ENCODE results near the gene DICER1. TPM values are rescaled to one million over a fixed set of nuclear protein-coding genes. Genes with fewer than 3 reads are reported as not detected.

Gene DICER1
- total and polyA plus RNA-seq, 2 experiments from 2014 or later = 21.4 to 59.2 TPM

DNA sequence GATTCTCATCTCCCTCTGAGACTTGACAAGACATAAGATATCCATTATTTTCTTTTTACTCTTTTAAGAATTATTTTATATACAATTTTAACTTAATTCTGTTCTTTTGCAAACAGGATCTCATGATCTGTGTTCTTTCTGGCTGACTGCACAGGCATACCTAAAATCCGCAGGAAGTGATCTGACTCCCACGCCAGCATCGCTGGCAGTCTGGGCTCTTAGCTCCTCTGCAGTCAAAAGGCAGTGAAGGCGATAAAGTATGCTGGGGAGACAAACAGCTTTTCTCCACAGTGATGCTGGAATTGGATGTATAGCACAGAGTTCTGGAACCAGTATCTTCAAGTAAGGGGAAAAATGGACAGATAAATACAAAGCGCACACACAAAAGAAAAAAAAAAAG is 52.4 kb downstream of the DICER1 start (continued):
- TF ChIP-seq, protein P1, sequence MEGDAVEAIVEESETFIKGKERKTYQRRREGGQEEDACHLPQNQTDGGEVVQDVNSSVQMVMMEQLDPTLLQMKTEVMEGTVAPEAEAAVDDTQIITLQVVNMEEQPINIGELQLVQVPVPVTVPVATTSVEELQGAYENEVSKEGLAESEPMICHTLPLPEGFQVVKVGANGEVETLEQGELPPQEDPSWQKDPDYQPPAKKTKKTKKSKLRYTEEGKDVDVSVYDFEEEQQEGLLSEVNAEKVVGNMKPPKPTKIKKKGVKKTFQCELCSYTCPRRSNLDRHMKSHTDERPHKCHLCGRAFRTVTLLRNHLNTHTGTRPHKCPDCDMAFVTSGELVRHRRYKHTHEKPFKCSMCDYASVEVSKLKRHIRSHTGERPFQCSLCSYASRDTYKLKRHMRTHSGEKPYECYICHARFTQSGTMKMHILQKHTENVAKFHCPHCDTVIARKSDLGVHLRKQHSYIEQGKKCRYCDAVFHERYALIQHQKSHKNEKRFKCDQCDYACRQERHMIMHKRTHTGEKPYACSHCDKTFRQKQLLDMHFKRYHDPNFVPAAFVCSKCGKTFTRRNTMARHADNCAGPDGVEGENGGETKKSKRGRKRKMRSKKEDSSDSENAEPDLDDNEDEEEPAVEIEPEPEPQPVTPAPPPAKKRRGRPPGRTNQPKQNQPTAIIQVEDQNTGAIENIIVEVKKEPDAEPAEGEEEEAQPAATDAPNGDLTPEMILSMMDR (conservative IDR thresholded peaks at IDR 0.05; ENCODE audit: low read depth in 2 of 2) = no peak

DNA sequence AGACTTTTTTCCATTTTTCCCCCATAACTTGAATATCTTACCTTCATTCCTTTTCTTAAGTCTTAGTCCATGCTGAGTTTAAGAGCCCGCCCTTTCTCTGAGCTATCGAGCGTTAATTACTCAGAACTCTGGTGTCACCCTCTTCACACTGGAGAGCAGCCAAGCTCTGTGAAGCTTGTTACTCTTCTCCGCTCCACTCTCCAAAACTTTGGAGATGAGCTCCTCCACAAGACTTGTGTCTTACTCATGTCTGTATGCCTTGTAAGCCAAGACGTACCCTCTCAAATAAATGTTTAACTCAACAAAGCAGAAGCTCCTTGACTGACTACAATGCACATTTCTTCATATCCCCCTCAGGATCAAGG is 54.7 kb downstream of the DICER1 start:
- Histone ChIP-seq H3K36me3 (ENCODE audit: insufficient read depth) (peaks cover 40% of the 10 kb centered on the region), H3K79me2 (replicated peaks; ENCODE audit: insufficient read depth) (0 out of 2 replicates have a peak, but pooled peaks cover 9% of the 10 kb centered on the region), H4K20me1 (replicated peaks; ENCODE audit: insufficient read depth) (no peaks in the 10 kb centered on the region; the same call in 1 of the 2 replicates), H3K9me2 (ENCODE audit: insufficient read depth) (no peaks in the 10 kb centered on the region), H3K27me3 (ENCODE audit: insufficient read depth) (no peaks in the 10 kb centered on the region), H3K27ac (ENCODE audit: low read depth) (no peak overlapping the region), H3K4me2 (no peak overlapping the region), H3F3A (replicated peaks; ENCODE audit: low read depth) (no peaks in the 10 kb centered on the region), H3K4me3 (no peak overlapping the region), H3K4me1 (ENCODE audit: insufficient read depth) (no peaks in the 10 kb centered on the region), H2AFZ (no peak overlapping the region)
- Mint-ChIP-seq H3K9me3 (no peaks in the 10 kb centered on the region; the same call in 2 of the 3 replicates), H3K4me1 (peaks cover 4% of the 10 kb centered on the region; the same call in 1 of the 3 replicates), H3K27me3 (ENCODE audit: insufficient read depth, low read depth, poor library complexity) (no peaks in the 10 kb centered on the region), H3K27ac (no peak overlapping the region), H3K36me3 (ENCODE audit: low read depth) (peaks cover 43% of the 10 kb centered on the region), H3K4me3 (no peak overlapping the region)
- no peak for ATAC-seq
- TF ChIP-seq EZH2 (IDR thresholded peaks at IDR 0.05; ENCODE audit: low read depth, unreplicated experiment) (no peak), NANOG (IDR thresholded peaks at IDR 0.05; ENCODE audit: borderline replicate concordance) (no peak), ZNF331 (CRISPR knock-in tag; IDR thresholded peaks at IDR 0.05; ENCODE audit: low read depth) (no peak), STAT1 (IDR thresholded peaks at IDR 0.05; ENCODE audit: unreplicated experiment) (no peak), ZNF114 (CRISPR knock-in tag; IDR thresholded peaks at IDR 0.05) (no peak), CREB1 (CRISPR knock-in tag; IDR thresholded peaks at IDR 0.05; ENCODE audit: low read depth) (no peak), JUNB (IDR thresholded peaks at IDR 0.05; ENCODE audit: unreplicated experiment) (no peak), EZH2phosphoT487 (IDR thresholded peaks at IDR 0.05; ENCODE audit: unreplicated experiment) (no peak)
- TF ChIP-seq, protein P2, sequence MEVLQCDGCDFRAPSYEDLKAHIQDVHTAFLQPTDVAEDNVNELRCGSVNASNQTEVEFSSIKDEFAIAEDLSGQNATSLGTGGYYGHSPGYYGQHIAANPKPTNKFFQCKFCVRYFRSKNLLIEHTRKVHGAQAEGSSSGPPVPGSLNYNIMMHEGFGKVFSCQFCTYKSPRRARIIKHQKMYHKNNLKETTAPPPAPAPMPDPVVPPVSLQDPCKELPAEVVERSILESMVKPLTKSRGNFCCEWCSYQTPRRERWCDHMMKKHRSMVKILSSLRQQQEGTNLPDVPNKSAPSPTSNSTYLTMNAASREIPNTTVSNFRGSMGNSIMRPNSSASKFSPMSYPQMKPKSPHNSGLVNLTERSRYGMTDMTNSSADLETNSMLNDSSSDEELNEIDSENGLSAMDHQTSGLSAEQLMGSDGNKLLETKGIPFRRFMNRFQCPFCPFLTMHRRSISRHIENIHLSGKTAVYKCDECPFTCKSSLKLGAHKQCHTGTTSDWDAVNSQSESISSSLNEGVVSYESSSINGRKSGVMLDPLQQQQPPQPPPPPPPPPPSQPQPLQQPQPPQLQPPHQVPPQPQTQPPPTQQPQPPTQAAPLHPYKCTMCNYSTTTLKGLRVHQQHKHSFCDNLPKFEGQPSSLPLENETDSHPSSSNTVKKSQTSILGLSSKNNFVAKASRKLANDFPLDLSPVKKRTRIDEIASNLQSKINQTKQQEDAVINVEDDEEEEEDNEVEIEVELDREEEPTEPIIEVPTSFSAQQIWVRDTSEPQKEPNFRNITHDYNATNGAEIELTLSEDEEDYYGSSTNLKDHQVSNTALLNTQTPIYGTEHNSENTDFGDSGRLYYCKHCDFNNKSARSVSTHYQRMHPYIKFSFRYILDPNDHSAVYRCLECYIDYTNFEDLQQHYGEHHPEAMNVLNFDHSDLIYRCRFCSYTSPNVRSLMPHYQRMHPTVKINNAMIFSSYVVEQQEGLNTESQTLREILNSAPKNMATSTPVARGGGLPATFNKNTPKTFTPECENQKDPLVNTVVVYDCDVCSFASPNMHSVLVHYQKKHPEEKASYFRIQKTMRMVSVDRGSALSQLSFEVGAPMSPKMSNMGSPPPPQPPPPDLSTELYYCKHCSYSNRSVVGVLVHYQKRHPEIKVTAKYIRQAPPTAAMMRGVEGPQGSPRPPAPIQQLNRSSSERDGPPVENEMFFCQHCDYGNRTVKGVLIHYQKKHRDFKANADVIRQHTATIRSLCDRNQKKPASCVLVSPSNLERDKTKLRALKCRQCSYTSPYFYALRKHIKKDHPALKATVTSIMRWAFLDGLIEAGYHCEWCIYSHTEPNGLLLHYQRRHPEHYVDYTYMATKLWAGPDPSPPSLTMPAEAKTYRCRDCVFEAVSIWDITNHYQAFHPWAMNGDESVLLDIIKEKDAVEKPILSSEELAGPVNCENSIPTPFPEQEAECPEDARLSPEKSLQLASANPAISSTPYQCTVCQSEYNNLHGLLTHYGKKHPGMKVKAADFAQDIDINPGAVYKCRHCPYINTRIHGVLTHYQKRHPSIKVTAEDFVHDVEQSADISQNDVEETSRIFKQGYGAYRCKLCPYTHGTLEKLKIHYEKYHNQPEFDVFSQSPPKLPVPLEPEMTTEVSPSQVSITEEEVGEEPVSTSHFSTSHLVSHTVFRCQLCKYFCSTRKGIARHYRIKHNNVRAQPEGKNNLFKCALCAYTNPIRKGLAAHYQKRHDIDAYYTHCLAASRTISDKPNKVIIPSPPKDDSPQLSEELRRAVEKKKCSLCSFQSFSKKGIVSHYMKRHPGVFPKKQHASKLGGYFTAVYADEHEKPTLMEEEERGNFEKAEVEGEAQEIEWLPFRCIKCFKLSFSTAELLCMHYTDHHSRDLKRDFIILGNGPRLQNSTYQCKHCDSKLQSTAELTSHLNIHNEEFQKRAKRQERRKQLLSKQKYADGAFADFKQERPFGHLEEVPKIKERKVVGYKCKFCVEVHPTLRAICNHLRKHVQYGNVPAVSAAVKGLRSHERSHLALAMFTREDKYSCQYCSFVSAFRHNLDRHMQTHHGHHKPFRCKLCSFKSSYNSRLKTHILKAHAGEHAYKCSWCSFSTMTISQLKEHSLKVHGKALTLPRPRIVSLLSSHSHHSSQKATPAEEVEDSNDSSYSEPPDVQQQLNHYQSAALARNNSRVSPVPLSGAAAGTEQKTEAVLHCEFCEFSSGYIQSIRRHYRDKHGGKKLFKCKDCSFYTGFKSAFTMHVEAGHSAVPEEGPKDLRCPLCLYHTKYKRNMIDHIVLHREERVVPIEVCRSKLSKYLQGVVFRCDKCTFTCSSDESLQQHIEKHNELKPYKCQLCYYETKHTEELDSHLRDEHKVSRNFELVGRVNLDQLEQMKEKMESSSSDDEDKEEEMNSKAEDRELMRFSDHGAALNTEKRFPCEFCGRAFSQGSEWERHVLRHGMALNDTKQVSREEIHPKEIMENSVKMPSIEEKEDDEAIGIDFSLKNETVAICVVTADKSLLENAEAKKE (CRISPR knock-in tag; IDR thresholded peaks at IDR 0.05) = no peak
- TF ChIP-seq, protein P1 (conservative IDR thresholded peaks at IDR 0.05; ENCODE audit: low read depth in 2 of 2) = no peak
- TF ChIP-seq, protein P3, sequence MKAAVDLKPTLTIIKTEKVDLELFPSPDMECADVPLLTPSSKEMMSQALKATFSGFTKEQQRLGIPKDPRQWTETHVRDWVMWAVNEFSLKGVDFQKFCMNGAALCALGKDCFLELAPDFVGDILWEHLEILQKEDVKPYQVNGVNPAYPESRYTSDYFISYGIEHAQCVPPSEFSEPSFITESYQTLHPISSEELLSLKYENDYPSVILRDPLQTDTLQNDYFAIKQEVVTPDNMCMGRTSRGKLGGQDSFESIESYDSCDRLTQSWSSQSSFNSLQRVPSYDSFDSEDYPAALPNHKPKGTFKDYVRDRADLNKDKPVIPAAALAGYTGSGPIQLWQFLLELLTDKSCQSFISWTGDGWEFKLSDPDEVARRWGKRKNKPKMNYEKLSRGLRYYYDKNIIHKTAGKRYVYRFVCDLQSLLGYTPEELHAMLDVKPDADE (IDR thresholded peaks at IDR 0.05) = no peak
- no peak for DNase-seq (ENCODE audit: low spot score)
